ENCODE measurements around the gene NPIPB4. TPM values are rescaled to one million over a fixed set of nuclear protein-coding genes. Genes with fewer than 3 reads are reported as not detected.
"Not testable (repeated sequence)": the region's sequence is repeated elsewhere in the genome, so short reads cannot be mapped to it uniquely, and the experiment has no call there.

NPIPB4 gene
- total and polyA plus RNA-seq, 10 of the 15 experiments (the other 5 are each of a cell fraction or from before 2014, with no cell fraction given) = 1.3 to 124 (median 41.0) TPM

- TF ChIP-seq MLLT1 (IDR thresholded peaks at IDR 0.05) = 0 out of 2 replicates have a peak, but pooled peaks have one; percentile 37
- peak; percentile 67 for TF ChIP-seq ZNF687 (IDR thresholded peaks at IDR 0.05)
Observed at GRCh38 chr16:21898998-21899397, 41.4 kb upstream of the NPIPB4 start (continued).

GRCh38 chr16:21881988-21882387 is 24.4 kb upstream of the NPIPB4 start:
- DNase-seq (ENCODE audit: low read depth, low spot score); CTCF ChIA-PET; H3K9me3 ChIP-seq (replicated peaks; ENCODE audit: control insufficient read depth, insufficient read depth, low read length); H3K9ac ChIP-seq (ENCODE audit: control insufficient read depth, insufficient read depth, low read length); H3K4me2 ChIP-seq (ENCODE audit: control insufficient read depth, insufficient read depth); POLR2A ChIA-PET; intact Hi-C loops (cut with micrococcal nuclease; ENCODE audit: unreplicated experiment); FAIRE-seq; BruUV-seq (replicated peaks); H3K27ac ChIP-seq (ENCODE audit: control insufficient read depth, insufficient read depth); SMC1A ChIA-PET (ENCODE audit: uncharacterized antibody, unreplicated experiment); H3K36me3 ChIP-seq (ENCODE audit: control insufficient read depth in 2 of 2, insufficient read depth in 2 of 2, low read length in 1 of 2); H3K4me3 ChIP-seq; H3K27me3 ChIP-seq (replicated peaks in 1 of 2; ENCODE audit: control insufficient read depth in 2 of 2, insufficient read depth in 2 of 2, low read length in 1 of 2); RAD21 ChIA-PET (ENCODE audit: unreplicated experiment); ATAC-seq; H3K4me1 ChIP-seq (ENCODE audit: control insufficient read depth, insufficient read depth, low read length); H4K20me1 ChIP-seq (ENCODE audit: control insufficient read depth, insufficient read depth); in situ Hi-C loops (cut with MboI); H3K79me2 ChIP-seq (ENCODE audit: control insufficient read depth, insufficient read depth, low read length); H2AFZ ChIP-seq (ENCODE audit: control insufficient read depth, low read depth, low read length): not testable (repeated sequence)
- 0% methylated on average over 3 of the region's 3 CpGs for WGBS (ENCODE audit: insufficient coverage, insufficient replicate concordance, low lambda C conversion rate, missing lambda C conversion rate)
- TF ChIP-seq ZNF687 (IDR thresholded peaks at IDR 0.05) = 0 out of 2 replicates have a peak, but pooled peaks have one; percentile 28
- TF ChIP-seq MTA2 (IDR thresholded peaks at IDR 0.05; ENCODE audit: low read depth) = peak; percentile 50; the same call in 1 of the 2 replicates
- TF ChIP-seq BHLHE40 (IDR thresholded peaks at IDR 0.05; ENCODE audit: borderline replicate concordance in 1 of 2, low read depth in 2 of 2, low read length in 1 of 2) = 0 out of 4 replicates have a peak, but pooled peaks of 1 of the 2 experiments have one; percentile 12

GRCh38 chr16:21837186-21837585 is 20.4 kb downstream of the NPIPB4 start:
- H3K27me3 ChIP-seq (replicated peaks in 1 of 2; ENCODE audit: control insufficient read depth in 2 of 2, insufficient read depth in 2 of 2, low read length in 1 of 2); H2AFZ ChIP-seq (ENCODE audit: control insufficient read depth, low read depth, low read length); CTCF ChIA-PET; in situ Hi-C loops (cut with MboI); DNase-seq (ENCODE audit: low read depth, low spot score); H3K27ac ChIP-seq (ENCODE audit: control insufficient read depth, insufficient read depth); RAD21 ChIA-PET (ENCODE audit: unreplicated experiment); H3K4me3 ChIP-seq; H3K9me3 ChIP-seq (replicated peaks; ENCODE audit: control insufficient read depth, insufficient read depth, low read length); FAIRE-seq; H3K79me2 ChIP-seq (ENCODE audit: control insufficient read depth, insufficient read depth, low read length); H3K9ac ChIP-seq (ENCODE audit: control insufficient read depth, insufficient read depth, low read length); BruUV-seq (replicated peaks); H3K36me3 ChIP-seq (ENCODE audit: control insufficient read depth in 2 of 2, insufficient read depth in 2 of 2, low read length in 1 of 2); POLR2A ChIA-PET; SMC1A ChIA-PET (ENCODE audit: uncharacterized antibody, unreplicated experiment); H4K20me1 ChIP-seq (ENCODE audit: control insufficient read depth, insufficient read depth); H3K4me2 ChIP-seq (ENCODE audit: control insufficient read depth, insufficient read depth); intact Hi-C loops (cut with micrococcal nuclease; ENCODE audit: unreplicated experiment); H3K4me1 ChIP-seq (ENCODE audit: control insufficient read depth, insufficient read depth, low read length); ATAC-seq: not testable (repeated sequence)
- 0% methylated on average over 1 of the region's 13 CpGs for WGBS (ENCODE audit: insufficient coverage, insufficient replicate concordance, low lambda C conversion rate, missing lambda C conversion rate)
